Liver (tissue), 3 donors: ENCODE measurements around the gene KCNQ5.

Source experiments
- ATF3 ChIP-seq: IDR thresholded peaks from 2 replicates; pipeline ENCODE4 v1.6.1; 2016; ENCODE audit warnings: antibody characterized with exemption
- CTCF ChIP-seq: fragments of 150-350 bp; IDR thresholded peaks from 2 replicates; pipeline ENCODE4 v1.5.1; 2017; ENCODE audit warnings: improper control_type of control experiment, low read depth, low read length; ENCODE audit not compliant: missing input control
- HNF4G ChIP-seq: IDR thresholded peaks from 2 replicates; pipeline ENCODE4 v1.6.1; 2016; ENCODE audit warnings: antibody characterized with exemption
- RAD21 ChIP-seq, 2 donors: IDR thresholded peaks; 2 replicates each; pipeline ENCODE4 v1.6.1; 2016; ENCODE audit warnings: antibody characterized with exemption in 2 of 2, mild to moderate bottlenecking in 2 of 2
- REST ChIP-seq: IDR thresholded peaks from 2 replicates; pipeline ENCODE4 v1.6.1; 2016; ENCODE audit warnings: antibody characterized with exemption, mild to moderate bottlenecking
- TAF1 ChIP-seq: conservative IDR thresholded peaks from 2 replicates; pipeline ENCODE4 v1.6.1; 2016; ENCODE audit warnings: antibody characterized with exemption, mild to moderate bottlenecking
- donor health status: healthy.
- donor health status: healthy.

- no peak for TF ChIP-seq ATF3
- TF ChIP-seq TAF1 = no peak
- TF ChIP-seq CTCF = no peak
- no peak for TF ChIP-seq HNF4G
- TF ChIP-seq REST = no peak
- no peak for TF ChIP-seq RAD21 (IDR thresholded peaks at IDR 0.05)
Measured at GRCh38 chr6:73200735-73201134, 578.9 kb downstream of the KCNQ5 start.
